A204.1 (cell line): Measurements from ENCODE around the gene LHX4.

Source experiments
- FAIRE-seq: peaks from 2 replicates; lab custom pipeline; 2012; peaks lifted over from hg19 to GRCh38; lab: Jason Lieb, UNC

The LHX4 gene

DNA sequence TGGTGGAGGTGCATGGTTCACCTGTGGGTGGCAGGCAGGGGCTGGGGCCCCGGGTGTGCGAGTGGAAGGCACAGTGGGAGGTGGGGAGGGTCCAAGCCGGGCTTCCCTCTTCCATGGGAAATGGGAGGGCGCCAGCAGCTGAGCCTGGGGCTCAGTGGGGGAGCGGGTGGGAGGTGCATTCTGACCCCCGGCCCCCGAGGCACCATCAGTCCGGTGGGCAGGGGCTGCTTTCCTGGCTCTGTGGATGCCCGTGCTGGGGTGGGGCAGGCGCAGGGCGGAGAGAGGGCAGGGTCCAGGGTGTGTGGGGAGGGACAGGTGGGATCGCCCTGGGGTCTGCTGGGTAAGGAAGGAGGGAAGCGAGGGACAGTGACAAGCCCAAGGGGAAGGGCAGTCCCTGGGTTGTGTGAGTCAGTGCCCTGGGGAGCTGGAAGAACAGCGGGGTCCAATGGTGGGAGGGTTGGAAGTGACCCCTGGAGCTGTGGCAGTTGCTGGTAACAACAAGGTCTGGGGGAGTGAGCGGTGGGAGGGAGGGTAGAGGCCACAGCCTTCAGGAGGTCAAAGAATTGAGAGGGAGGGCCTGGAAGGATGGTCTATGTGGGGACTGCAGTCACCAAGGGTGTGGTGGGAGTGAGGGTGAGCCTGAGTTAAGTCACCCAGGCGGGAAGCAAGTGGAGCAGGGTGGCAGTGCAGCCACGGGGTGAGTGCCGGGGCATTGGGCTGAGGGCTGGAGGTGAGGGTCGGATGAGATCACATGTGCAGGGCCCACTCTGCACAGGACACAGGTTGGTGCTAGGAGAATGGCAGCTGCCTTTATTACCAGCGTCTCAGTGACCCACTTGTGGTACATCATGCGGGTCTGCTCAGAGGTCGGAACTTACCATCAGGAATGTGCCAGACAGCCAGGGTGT lies 29.6 kb downstream of the LHX4 start:
- FAIRE-seq: no peak

GRCh38 chr1:180260541-180260940 lies 30.5 kb downstream of the LHX4 start:
- FAIRE-seq: no peak

DNA sequence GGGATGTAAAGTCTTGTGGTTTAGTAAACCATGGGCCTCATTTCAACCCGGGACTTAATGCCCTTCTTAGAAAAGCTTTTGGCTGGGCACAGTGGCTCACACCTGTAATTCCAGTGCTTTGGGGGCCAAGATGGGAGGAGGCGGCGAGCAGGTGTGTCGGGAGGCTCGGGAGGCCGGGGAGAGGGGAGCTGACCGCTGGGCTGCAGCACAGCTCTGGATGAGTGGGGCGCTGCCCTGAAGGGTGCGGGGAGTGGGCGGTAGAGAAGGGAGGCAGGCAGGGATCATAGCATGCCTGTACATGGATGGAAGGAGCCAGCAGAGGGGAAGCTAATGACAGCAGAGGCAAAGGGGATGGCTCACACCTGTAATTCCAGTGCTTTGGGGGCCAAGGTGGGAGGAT lies 31.0 kb downstream of the LHX4 start:
- FAIRE-seq: no peak

DNA sequence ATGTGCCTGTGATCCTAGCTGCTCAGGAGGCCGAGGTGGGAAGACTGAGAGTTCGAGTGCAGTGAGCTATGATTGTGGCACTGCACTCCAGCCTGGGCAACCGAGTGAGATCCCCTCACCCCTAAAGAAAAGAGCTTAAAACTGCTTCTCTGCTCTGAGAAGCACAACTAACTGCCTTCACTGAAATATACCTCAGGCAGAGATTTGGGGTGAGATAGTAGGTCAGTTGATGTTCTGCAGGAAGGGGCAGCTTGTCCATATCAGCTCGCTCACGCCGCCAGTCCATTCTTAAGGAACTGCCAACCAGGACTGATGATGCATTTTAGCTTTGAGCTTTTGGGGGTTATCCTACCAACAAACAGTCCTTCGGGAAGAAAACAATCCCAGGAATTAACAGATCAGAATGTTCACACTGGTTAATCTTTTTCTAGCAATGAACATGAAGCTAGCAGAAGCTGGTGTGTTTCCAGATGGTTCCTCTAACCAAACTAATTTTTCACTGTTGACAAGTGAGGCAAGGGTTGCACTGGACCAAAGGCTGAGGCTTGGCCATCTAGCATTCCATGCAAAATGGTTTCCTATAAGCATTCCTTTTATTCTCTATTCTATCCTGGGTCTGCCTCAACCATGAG lies 31.6 kb downstream of the LHX4 start:
- FAIRE-seq: no peak

- no peak for FAIRE-seq
Observed at GRCh38 chr1:180262628-180263488, 32.8 kb downstream of the LHX4 start.

GRCh38 chr1:180264595-180264994 lies 34.5 kb downstream of the LHX4 start:
- no peak for FAIRE-seq

- no peak for FAIRE-seq
Observed at GRCh38 chr1:180265201-180265600, 35.1 kb downstream of the LHX4 start.

GRCh38 chr1:180265871-180266270 lies 35.8 kb downstream of the LHX4 start:
- no peak for FAIRE-seq

- FAIRE-seq: no peak
Observed at GRCh38 chr1:180266275-180267210, 36.5 kb downstream of the LHX4 start.

- no peak for FAIRE-seq
Observed at GRCh38 chr1:180267211-180267561, 37.1 kb downstream of the LHX4 start.

GRCh38 chr1:180267761-180268555 lies 37.9 kb downstream of the LHX4 start:
- no peak for FAIRE-seq

GRCh38 chr1:180268556-180269075 lies 38.6 kb downstream of the LHX4 start:
- FAIRE-seq: no peak

GRCh38 chr1:180269645-180270529 lies 39.8 kb downstream of the LHX4 start:
- no peak for FAIRE-seq

DNA sequence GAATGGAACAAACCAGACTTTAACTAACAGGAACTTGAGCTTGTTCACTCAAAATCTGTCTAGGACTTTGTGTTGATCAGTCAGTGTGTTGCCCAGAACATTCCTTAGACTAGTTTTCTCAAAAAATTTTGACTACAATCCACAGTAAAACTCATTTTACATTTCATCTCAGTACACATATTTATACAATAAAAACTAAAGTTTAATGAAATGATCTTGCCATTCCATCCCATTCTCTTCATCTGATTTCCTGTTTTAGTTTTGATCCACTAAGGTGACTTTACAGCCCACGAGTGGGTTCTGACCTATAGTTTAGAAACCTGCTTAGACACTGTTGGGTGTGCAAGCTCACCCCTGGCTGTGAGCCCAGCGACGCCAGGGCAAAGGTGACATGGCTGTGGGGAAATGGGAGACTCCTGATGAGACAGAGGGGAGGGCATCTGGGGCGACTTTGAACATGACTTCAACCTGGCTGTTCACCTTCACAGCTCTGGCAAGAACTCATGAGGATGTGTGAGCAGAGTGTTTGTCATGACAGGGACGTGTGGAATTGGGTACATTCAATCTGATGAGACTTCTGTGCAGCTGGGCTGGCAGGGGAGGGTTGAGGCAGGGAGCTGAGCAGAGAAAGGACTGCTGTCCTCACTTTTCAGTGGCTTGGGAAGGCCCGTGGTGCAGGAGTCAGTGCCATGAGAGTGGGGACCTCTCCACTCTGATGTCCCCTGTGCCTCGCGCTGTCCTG lies 40.6 kb downstream of the LHX4 start:
- FAIRE-seq: no peak

DNA sequence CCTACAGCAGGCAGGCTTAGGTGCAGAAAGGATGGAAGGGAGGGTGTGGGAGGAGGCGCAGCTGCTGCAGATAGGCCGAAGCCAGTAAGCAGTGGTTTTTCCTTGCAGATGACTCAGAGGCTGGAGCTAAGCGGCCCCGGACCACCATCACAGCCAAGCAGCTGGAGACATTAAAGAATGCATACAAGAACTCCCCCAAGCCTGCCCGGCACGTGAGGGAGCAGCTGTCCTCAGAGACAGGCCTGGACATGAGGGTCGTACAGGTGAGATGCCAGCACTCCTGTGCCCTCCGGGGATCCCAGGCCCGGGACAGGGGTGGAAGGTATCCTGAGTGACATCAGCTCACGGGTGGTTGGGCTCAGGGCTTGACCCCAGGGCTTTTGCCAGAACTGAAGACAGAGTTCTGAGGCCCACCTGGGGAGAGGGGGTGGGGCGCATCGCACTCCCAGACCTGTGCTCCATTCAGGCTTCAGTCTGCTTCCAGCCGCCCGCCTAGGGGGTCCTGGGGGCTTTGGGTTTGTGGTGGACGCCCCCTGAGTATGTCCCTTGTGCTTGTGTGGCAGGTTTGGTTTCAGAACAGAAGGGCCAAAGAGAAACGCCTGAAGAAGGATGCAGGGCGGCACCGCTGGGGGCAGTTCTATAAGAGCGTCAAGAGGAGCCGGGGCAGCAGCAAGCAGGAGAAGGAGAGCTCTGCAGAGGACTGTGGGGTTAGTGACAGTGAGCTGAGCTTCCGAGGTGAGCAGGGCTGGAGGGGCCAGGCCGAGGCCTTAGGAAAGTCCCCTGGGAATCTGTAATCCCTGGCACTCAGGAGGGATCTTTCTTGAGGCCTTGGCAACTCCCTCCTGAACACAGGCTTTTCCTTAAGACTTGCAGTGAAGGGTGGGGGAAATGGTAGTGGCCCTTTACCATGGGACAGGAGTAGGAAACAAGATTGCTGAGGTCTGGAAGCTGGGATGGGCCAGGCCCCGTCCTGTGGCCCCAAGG lies 41.5 kb downstream of the LHX4 start:
- no peak for FAIRE-seq

GRCh38 chr1:180272395-180272794 lies 42.3 kb downstream of the LHX4 start:
- FAIRE-seq: no peak

GRCh38 chr1:180273066-180273465 lies 43.0 kb downstream of the LHX4 start:
- no peak for FAIRE-seq

- FAIRE-seq: no peak
Observed at GRCh38 chr1:180274221-180274620, 44.2 kb downstream of the LHX4 start.
